OCI-LY1 (cell line): ENCODE measurements around the gene RXYLT1.
A peak's percentile ranks its signal among the peaks of the same experiment; 100 is the strongest.

Source experiments
- H2AFZ ChIP-seq: fragments of 200-600 bp; sonication (generic), shearing (Covaris generic); 2 replicates; pipeline ENCODE4 v1.6.0; 2014; ENCODE audit warnings: antibody characterized with exemption, mild to moderate bottlenecking, low read length
- H3F3A ChIP-seq: fragments of 200-600 bp; sonication (generic), shearing (Covaris generic); 2 replicates; pipeline ENCODE4 v1.6.0; 2014; ENCODE audit warnings: mild to moderate bottlenecking, antibody characterized with exemption, low read length, moderate library complexity; ENCODE audit not compliant: insufficient read depth
- H3K27ac ChIP-seq: fragments of 200-600 bp; sonication (generic); 2 replicates; pipeline ENCODE4 v1.5.1; 2014; ENCODE audit warnings: low read length, mixed run types, mild to moderate bottlenecking, low read depth; ENCODE audit not compliant: poor library complexity, severe bottlenecking
- H3K27me3 ChIP-seq: fragments of 200-600 bp; sonication (generic); 2 replicates; pipeline ENCODE4 v1.6.0; 2014; ENCODE audit warnings: antibody characterized with exemption, mild to moderate bottlenecking, low read length, moderate library complexity; ENCODE audit not compliant: insufficient read depth
- H3K36me3 ChIP-seq: fragments of 200-600 bp; sonication (generic); 2 replicates; pipeline ENCODE4 v1.6.1; 2014; ENCODE audit warnings: mild to moderate bottlenecking, antibody characterized with exemption, low read length, moderate library complexity, mixed read lengths; ENCODE audit not compliant: insufficient read depth
- H3K4me1 ChIP-seq: fragments of 200-600 bp; sonication (generic); 2 replicates; pipeline ENCODE4 v1.5.1; 2014; ENCODE audit warnings: mild to moderate bottlenecking, low read length, moderate library complexity; ENCODE audit not compliant: insufficient read depth, severe bottlenecking
- H3K4me2 ChIP-seq: fragments of 200-600 bp; sonication (generic), shearing (Covaris generic); 2 replicates; pipeline ENCODE4 v1.6.1; 2014; ENCODE audit warnings: low read length
- H3K4me3 ChIP-seq: fragments of 200-600 bp; sonication (generic); 2 replicates; pipeline ENCODE4 v1.5.1; 2014; ENCODE audit warnings: low read length, low read depth, mild to moderate bottlenecking, mixed read lengths; ENCODE audit not compliant: poor library complexity, severe bottlenecking
- H3K79me2 ChIP-seq: fragments of 200-600 bp; shearing (Covaris generic); 2 replicates; pipeline ENCODE4 v1.6.1; 2016; ENCODE audit warnings: mixed run types, low read length, mixed read lengths; ENCODE audit not compliant: insufficient read depth
- H3K9ac ChIP-seq: fragments of 200-600 bp; sonication (generic), shearing (Covaris generic); 2 replicates; pipeline ENCODE4 v1.6.1; 2014; ENCODE audit warnings: mild to moderate bottlenecking, low read length, mixed read lengths
- H3K9me2 ChIP-seq: fragments of 200-600 bp; sonication (generic), shearing (Covaris generic); 2 replicates; pipeline ENCODE4 v1.6.1; 2014; ENCODE audit warnings: low read depth, mild to moderate bottlenecking, low read length, mixed read lengths
- H3K9me3 ChIP-seq: fragments of 200-600 bp; shearing (Covaris generic); 2 replicates; pipeline ENCODE4 v1.6.1; 2014; ENCODE audit warnings: low read length, mixed read lengths
- H4K20me1 ChIP-seq: fragments of 200-600 bp; sonication (generic), shearing (Covaris generic); 2 replicates; pipeline ENCODE4 v1.6.0; 2016; ENCODE audit warnings: mild to moderate bottlenecking, low read length; ENCODE audit not compliant: insufficient read depth
- CTCF ChIP-seq: fragments of 200-600 bp; sonication (generic), shearing (Covaris generic); IDR thresholded peaks from 2 replicates; pipeline ENCODE4 v1.5.1; 2017; ENCODE audit warnings: mild to moderate bottlenecking, antibody characterized with exemption, low read length, moderate library complexity, mixed read lengths
- EZH2 ChIP-seq: fragments of 200-600 bp; sonication (generic), shearing (Covaris generic); IDR thresholded peaks from 2 replicates; pipeline ENCODE4 v1.8.0; 2017; ENCODE audit warnings: borderline replicate concordance, mixed run types, mild to moderate bottlenecking, antibody characterized with exemption, low read length, moderate library complexity, mixed read lengths

The RXYLT1 gene

GRCh38 chr12:63811755-63812154 is 32.0 kb downstream of the RXYLT1 start:
- Histone ChIP-seq H3K27me3 (no peaks in the 10 kb centered on the region), H3F3A (no peaks in the 10 kb centered on the region), H3K79me2 (no peaks in the 10 kb centered on the region), H3K27ac (no peak overlapping the region), H3K9me2 (no peaks in the 10 kb centered on the region), H3K9me3 (no peaks in the 10 kb centered on the region), H3K9ac (no peak overlapping the region), H3K4me3 (no peak overlapping the region), H3K4me2 (no peak overlapping the region), H3K4me1 (peaks cover 12% of the 10 kb centered on the region), H2AFZ (no peak overlapping the region), H3K36me3 (peaks cover 19% of the 10 kb centered on the region), H4K20me1 (no peaks in the 10 kb centered on the region)
- TF ChIP-seq EZH2 (no peak), CTCF (no peak)

- no peak overlapping the region; the same call in 1 of the 2 replicates for H2AFZ ChIP-seq
- H3K79me2 ChIP-seq: no peaks in the 10 kb centered on the region
- no peaks in the 10 kb centered on the region for H3K9me2 ChIP-seq
- H3K4me1 ChIP-seq: peaks cover 12% of the 10 kb centered on the region
- TF ChIP-seq CTCF (no peak), EZH2 (no peak)
- no peaks in the 10 kb centered on the region for H3K27me3 ChIP-seq
- no peaks in the 10 kb centered on the region for H4K20me1 ChIP-seq
- no peaks in the 10 kb centered on the region for H3K9me3 ChIP-seq
- no peak overlapping the region for H3K9ac ChIP-seq
- peak overlapping the region; percentile 16; the same call in 1 of the 2 replicates for H3K4me2 ChIP-seq
- no peaks in the 10 kb centered on the region for H3F3A ChIP-seq
- no peak overlapping the region for H3K27ac ChIP-seq
- no peak overlapping the region for H3K4me3 ChIP-seq
- peaks cover 4% of the 10 kb centered on the region; the same call in 1 of the 2 replicates for H3K36me3 ChIP-seq
These were observed 34.5 kb downstream of the RXYLT1 start for GRCh38 chr12:63814146-63814772.

DNA sequence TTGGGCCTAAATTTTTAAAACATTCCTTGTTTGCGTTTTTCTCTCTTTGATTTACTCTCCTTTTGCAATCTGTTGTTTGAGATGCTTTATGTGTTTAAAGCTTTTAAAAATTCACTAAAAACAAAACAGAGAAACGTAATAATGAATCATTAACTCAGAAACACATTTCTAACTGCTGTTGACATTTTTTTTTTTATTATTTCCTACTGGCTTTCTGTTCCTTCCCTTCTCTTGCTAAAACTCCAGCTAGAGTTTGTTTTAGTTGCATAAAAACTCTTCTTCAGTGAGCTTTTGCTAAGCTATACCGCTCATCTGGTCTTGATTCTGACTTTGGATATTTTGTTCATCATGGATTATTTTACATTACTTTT is 35.8 kb downstream of the RXYLT1 start:
- no peaks in the 10 kb centered on the region for H3K36me3 ChIP-seq
- H3K9ac ChIP-seq: no peak overlapping the region
- H2AFZ ChIP-seq: no peak overlapping the region
- no peak overlapping the region for H3K4me3 ChIP-seq
- no peaks in the 10 kb centered on the region for H3K9me3 ChIP-seq
- H3K27me3 ChIP-seq: no peaks in the 10 kb centered on the region
- H3K79me2 ChIP-seq: no peaks in the 10 kb centered on the region
- H3K9me2 ChIP-seq: no peaks in the 10 kb centered on the region
- no peak overlapping the region for H3K4me2 ChIP-seq
- TF ChIP-seq CTCF (no peak), EZH2 (no peak)
- H3F3A ChIP-seq: no peaks in the 10 kb centered on the region
- H3K27ac ChIP-seq: no peak overlapping the region
- no peaks in the 10 kb centered on the region for H4K20me1 ChIP-seq
- H3K4me1 ChIP-seq: peaks cover 12% of the 10 kb centered on the region
